ENCODE data around the gene RABL2A. TPM values are rescaled to one million over a fixed set of nuclear protein-coding genes. Genes with fewer than 3 reads are reported as not detected.
"Not testable (repeated sequence)": the region's sequence is repeated elsewhere in the genome, so short reads cannot be mapped to it uniquely, and the experiment has no call there.

RABL2A gene
- 6.5 and 9.0 TPM in 2 replicates for total RNA-seq (2014; rRNA removed; shearing (Covaris generic))

- peak; percentile 70 for DNase-seq (ENCODE audit: low read depth)
Measured at GRCh38 chr2:113626616-113627330, at the start of gene RABL2A. Gene RABL2A (plus strand): TSS chr2:113627266. CDS start chr2:113628607, 1,341 bp downstream.

- not testable (repeated sequence) for DNase-seq (ENCODE audit: low read depth)
Measured at GRCh38 chr2:113578508-113578907, 48.6 kb upstream of the RABL2A start.

- not testable (repeated sequence) for DNase-seq (ENCODE audit: low read depth)
Measured at GRCh38 chr2:113582473-113582872, 44.6 kb upstream of the RABL2A start.

GRCh38 chr2:113583521-113584225 is 43.4 kb upstream of the RABL2A start:
- peak; percentile 59 for DNase-seq (ENCODE audit: low read depth)

GRCh38 chr2:113584311-113585092 is 42.6 kb upstream of the RABL2A start:
- DNase-seq (ENCODE audit: low read depth), result not testable (repeated sequence)

- DNase-seq (ENCODE audit: low read depth), result peak; percentile 23
Measured at GRCh38 chr2:113587201-113587600, 39.9 kb upstream of the RABL2A start.

- not testable (repeated sequence) for DNase-seq (ENCODE audit: low read depth)
Measured at GRCh38 chr2:113589591-113589990, 37.5 kb upstream of the RABL2A start.

- not testable (repeated sequence) for DNase-seq (ENCODE audit: low read depth)
Measured at GRCh38 chr2:113591926-113592325, 35.1 kb upstream of the RABL2A start.

GRCh38 chr2:113593280-113593679 is 33.8 kb upstream of the RABL2A start:
- DNase-seq (ENCODE audit: low read depth), result not testable (repeated sequence)

GRCh38 chr2:113595725-113596124 is 31.3 kb upstream of the RABL2A start:
- not testable (repeated sequence) for DNase-seq (ENCODE audit: low read depth)

GRCh38 chr2:113597164-113597563 is 29.9 kb upstream of the RABL2A start:
- not testable (repeated sequence) for DNase-seq (ENCODE audit: low read depth)

- DNase-seq (ENCODE audit: low read depth), result not testable (repeated sequence)
Measured at GRCh38 chr2:113597572-113597971, 29.5 kb upstream of the RABL2A start.

GRCh38 chr2:113598180-113598579 is 28.9 kb upstream of the RABL2A start:
- not testable (repeated sequence) for DNase-seq (ENCODE audit: low read depth)

- not testable (repeated sequence) for DNase-seq (ENCODE audit: low read depth)
Measured at GRCh38 chr2:113598738-113599137, 28.3 kb upstream of the RABL2A start.

- not testable (repeated sequence) for DNase-seq (ENCODE audit: low read depth)
Measured at GRCh38 chr2:113599208-113599607, 27.9 kb upstream of the RABL2A start.

GRCh38 chr2:113602040-113602769 is 24.9 kb upstream of the RABL2A start:
- DNase-seq (ENCODE audit: low read depth), result peak; percentile 39

- DNase-seq (ENCODE audit: low read depth), result no peak
Measured at GRCh38 chr2:113602869-113603466, 24.1 kb upstream of the RABL2A start.

GRCh38 chr2:113603467-113604084 is 23.5 kb upstream of the RABL2A start:
- peak; percentile 74 for DNase-seq (ENCODE audit: low read depth)

- peak; percentile 81 for DNase-seq (ENCODE audit: low read depth)
Measured at GRCh38 chr2:113604085-113604477, 23.0 kb upstream of the RABL2A start.

GRCh38 chr2:113604661-113605060 is 22.4 kb upstream of the RABL2A start:
- not testable (repeated sequence) for DNase-seq (ENCODE audit: low read depth)
